ENCODE data around the gene PPARA.

The PPARA gene

DNA sequence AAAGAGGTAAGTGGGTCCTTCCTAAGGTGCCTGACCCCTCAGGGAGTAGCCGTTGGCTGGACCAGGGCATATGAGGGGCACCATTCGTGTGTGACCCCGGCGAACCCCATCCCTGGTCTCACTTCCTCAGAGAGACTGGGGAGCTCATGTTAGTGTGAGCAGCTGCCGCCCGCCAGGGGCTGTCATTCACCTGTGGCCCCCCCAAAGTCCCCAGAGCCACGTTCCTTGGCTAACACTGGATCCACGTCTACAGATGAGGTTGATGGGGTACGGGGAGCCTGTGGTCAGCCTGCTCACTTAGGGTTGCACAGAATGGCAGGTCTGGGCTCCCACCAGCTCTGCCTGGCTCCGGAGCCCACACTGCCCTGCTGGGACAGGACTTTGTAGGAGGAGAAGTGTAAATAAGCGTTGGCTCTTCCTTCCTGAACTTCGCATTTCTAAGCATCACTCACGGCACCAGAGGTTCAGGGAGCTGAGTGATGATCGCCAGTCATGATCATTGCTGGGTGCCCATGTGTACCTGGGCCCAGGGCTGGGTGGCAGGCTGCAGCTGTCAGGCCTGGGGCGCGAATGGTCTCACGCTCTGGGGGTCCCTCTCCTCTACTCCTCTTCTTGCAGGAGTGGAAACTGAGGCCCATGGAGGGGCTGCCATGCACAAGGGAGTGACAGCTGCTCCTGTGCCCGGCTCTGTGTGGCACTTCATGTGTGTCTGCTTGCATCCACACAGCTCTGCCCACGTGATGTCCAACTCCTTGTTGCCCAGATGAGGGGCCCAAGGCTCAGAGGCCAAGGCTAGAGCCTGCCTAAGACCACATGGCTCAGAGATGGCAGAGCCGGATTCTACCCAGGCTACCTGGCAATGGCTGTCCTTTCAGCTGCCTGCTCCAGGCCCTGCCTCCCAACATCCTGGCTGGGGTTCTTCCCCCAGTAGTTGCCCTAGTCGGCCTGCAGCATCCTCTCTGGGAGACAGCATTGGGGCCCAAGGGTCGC, 128.6 kb downstream of the PPARA start:
- FAIRE-seq = no peak

GRCh38 chr22:46280063-46280817, 129.9 kb downstream of the PPARA start:
- no peak for FAIRE-seq

- FAIRE-seq = no peak
Measured at GRCh38 chr22:46280999-46281623, 130.8 kb downstream of the PPARA start.

DNA sequence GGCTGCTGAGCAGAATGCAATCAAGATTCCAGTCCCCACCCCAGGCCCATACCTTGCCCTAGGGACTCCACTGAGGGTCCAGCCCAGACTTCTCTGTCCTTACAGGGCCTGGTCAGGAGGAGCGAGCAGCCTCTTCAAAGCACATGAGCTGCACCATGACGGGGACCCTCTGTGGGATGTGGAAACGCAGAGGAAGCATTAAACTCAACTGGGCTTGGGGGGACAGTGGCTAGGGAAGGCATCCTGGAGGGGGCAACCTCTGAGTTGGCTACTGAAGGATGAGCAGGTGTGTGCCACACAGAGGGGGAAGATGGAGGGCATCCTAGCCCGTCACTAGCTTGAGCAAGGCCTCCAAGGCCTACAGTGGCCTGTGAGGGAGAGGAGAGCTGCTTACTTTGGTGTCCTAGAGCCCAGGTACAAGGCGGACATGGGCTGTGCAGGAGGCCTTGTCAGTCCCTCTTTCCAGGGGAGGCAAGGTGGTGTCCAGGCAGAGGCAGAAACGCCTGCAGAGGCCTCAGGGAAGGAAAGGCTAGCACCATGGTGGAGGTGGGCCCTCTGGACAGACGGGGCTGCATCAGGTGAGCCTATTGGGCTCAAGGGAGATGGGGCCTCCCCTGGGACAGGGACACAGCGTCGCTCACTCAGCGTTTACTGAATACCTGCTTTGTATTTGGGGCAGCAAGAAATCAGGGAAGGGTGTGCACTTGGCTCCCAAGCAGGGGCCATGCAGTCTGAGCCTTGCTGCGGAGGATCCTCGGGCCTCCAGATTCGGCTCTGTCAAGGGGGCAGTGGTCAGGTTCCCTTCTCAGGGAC, 131.7 kb downstream of the PPARA start:
- no peak for FAIRE-seq

DNA sequence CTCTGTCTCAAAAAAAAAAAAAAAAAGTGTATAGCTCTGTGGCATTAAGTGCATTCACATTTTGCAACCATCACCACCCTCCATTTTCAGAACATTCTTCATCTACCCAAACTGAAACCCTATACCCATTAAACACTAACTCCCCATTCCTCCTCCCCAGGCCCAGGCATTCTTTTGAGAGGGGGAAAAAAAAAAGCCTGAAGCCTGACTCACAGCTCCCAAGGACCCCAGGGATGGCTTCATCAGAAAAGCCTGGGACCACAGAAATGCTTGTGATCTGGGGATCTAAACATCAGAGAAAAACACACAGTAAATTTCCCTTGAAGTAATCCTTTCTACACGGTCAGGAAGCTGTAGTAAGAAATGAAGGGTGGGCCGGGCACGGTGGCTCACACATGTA, 135.7 kb downstream of the PPARA start:
- FAIRE-seq = no peak

GRCh38 chr22:46286941-46287872, 136.9 kb downstream of the PPARA start:
- no peak for FAIRE-seq

- FAIRE-seq = no peak
Measured at GRCh38 chr22:46287873-46288751, 137.8 kb downstream of the PPARA start.

DNA sequence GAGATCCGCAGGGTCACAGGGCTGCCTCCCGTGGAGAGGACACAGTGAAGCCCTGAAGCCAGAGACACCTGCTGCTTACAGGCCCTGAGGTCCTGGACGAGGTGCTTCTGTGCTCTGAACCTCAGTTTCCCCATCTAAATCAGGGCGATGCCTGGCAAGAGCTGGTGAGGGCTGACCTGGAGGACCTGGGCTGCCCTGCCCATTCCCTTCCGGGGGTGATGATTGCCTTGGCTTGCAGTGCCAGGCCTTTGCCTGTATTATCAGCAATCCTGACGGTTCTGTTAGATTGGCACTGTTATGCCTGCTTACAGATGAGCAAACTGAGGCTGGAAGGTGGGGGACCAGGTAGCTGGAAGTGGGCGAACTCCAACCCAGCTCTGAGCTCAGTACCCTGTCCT, 138.5 kb downstream of the PPARA start:
- no peak for FAIRE-seq

DNA sequence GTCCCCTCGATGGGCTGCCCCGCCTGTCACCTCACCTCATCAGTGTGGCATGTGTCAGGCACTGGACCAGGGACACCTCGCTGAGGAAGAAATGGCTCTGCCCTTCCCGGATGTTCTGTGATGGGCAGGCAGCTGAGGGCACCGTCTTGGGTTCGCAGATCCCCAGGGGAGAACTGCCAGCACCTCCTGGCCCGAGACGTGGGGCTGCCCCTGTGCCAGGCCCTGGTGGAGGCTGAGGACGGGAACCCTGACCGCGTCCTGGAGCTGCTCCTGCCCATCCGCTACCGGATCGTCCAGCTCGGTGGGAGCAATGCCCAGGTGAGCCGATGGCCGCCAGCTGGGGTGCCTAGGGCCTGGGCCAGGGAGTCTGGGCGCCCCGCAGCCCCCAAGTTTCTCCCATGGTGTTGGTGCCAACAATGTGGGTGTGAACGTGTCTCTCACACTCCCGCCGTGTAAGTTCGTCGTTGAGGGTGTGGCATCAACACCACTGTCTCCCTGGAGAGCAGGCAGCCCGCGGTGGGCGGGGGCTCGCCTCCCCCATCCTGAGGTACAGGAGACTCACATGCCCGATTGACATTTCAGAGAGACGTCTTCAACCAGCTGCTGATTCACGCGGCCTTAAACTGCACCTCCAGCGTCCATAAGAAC, 139.0 kb downstream of the PPARA start:
- no peak for FAIRE-seq

DNA sequence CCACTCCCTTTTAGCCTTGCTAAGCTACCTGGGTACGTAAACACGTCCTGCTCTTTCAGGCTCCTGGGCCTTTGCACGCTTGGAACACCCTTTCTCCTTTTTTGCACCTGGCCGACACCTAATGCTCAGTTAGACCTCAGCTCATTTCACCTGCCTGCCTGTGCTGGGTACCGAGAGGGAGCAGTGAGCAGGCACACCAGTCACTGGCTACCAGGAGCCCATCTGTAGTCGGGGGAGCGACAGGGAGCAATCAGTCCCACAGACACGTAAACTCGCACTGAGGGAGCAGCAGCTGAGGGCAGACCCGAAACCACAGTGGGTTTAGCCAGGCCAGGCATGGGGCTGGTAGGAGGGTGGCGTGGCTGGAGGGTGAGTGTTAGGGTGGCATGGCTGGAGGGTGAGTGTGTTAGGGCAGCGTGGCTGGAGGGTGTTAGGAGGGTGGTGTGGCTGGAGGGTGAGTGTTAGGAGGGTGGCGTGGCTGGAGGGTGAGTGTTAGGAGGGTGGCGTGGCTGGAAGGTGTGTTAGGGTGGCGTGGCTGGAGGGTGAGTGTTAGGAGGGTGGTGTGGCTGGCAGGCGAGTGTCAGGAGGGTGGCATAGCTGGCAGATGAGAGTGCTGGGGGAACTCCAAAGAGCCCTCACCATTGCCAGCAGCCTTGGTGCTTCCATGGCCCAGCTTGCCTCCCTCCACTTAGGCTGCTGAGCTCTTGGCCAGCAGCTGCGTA, 140.0 kb downstream of the PPARA start:
- FAIRE-seq = no peak

DNA sequence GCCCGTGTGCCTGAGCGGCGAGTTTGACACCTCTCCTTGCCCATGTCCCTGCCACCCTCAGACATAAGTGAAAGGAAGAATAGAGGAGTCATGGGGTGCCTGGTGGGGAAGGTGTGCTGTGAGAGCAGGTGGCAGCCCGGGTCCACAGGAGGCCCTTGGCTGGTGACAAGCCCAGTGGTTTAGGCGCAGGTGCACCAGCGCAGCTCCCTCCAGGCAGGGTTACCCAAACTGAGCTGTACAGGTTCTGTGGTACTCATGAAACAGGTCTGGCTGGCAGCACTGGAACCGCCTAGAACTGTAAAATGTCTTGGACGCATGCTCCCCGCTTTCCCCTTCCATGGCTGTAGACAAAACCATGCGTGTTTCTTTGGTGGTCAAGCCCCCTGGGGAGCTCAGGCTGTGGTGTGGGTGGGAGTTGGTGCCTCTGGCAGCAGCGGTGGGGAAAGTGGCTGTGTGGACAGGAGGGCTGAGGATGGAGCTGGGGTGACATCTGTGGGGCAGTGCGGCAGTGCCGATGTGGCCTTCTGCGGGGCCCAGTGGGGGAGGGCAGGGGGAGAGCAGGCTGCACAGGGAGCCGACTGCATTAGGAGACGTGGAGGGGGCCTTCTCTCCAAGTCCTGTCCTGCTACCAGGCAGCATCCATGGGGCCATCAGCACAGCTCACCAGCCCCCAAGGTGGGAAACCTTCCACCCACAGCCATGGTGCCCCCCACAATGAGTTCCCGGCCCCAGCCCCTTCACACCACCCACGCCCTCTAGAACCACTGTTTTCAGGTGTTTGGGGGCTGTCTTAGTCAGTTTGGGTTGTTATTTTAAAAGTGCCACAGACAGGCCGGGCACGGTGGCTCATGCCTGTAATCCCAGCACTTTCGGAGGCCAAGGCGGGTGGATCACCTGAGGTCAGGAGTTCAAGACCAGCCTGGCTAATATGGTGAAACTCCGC, 140.8 kb downstream of the PPARA start:
- FAIRE-seq = no peak

DNA sequence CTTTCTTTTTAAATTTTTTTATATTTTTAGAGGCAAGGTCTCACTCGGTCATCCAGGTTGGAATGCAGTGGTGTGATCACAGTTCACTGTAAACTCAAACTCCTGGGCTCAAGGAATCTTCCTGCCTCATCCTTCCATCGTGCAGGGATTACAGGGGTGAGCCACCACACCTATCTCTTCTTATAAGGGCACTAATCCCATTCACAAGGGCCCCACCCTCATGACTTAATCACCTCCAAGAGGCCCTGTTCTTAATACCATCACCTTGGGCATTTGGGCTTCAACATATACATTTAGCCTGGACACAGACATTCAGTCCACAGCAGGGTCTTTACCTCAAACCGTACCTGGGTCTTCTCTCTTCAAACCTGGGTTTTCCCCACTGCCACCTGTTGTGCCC, 141.8 kb downstream of the PPARA start:
- FAIRE-seq = no peak

DNA sequence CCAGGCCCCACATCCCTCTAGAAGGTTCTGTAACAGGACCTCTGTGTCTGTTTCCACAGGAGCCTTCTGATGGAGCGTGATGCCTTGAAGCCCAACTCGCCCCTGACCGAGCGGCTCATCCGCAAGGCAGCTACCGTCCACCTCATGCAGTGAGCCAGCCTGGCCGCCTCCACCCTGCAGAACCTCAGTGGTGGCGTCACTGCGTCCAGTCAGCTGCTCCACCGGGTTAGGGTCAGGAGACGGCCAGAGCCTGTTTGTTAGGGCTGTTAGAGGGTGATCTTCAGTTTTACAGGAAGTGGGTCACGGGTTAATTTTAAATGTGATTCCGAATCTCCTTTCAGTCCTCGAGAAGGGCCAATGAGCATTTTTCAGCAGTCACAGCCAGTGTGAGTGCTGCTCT, 142.4 kb downstream of the PPARA start:
- no peak for FAIRE-seq

All from A204.1 (cell line).